ENCODE measurements around the gene IMP4.

DNA sequence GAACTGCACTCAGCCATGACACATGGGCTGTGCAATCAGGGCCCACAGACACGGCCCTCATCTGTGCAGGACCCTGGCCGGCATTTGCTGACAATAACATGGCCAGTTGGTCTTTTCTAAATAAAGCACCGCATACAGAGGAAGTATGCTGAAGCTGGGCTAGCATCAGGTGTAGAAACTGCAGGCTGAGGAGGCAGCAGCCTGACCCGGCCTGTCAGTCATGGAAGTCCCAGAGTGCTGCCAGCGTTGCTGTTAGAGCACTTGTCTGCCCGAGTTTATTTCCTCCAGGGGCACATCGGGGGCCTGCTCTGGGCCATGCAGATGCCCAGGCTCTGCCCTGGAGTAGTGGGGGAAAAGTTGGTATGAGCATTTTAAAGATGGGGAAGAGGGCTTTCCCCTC, 9.0 kb downstream of the IMP4 start:
- no peak for TF ChIP-seq RELA (CRISPR knock-in tag; IDR thresholded peaks at IDR 0.05; ENCODE audit: borderline replicate concordance)
- TF ChIP-seq ZNF121 (CRISPR knock-in tag; IDR thresholded peaks at IDR 0.05): no peak
- no peak for TF ChIP-seq HMGXB4 (CRISPR knock-in tag; IDR thresholded peaks at IDR 0.05)
- TF ChIP-seq NFYB (CRISPR knock-in tag; conservative IDR thresholded peaks at IDR 0.05; ENCODE audit: low read depth): no peak
- TF ChIP-seq, protein P1, sequence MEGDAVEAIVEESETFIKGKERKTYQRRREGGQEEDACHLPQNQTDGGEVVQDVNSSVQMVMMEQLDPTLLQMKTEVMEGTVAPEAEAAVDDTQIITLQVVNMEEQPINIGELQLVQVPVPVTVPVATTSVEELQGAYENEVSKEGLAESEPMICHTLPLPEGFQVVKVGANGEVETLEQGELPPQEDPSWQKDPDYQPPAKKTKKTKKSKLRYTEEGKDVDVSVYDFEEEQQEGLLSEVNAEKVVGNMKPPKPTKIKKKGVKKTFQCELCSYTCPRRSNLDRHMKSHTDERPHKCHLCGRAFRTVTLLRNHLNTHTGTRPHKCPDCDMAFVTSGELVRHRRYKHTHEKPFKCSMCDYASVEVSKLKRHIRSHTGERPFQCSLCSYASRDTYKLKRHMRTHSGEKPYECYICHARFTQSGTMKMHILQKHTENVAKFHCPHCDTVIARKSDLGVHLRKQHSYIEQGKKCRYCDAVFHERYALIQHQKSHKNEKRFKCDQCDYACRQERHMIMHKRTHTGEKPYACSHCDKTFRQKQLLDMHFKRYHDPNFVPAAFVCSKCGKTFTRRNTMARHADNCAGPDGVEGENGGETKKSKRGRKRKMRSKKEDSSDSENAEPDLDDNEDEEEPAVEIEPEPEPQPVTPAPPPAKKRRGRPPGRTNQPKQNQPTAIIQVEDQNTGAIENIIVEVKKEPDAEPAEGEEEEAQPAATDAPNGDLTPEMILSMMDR (IDR thresholded peaks at IDR 0.05): no peak
- no peak for TF ChIP-seq CREM (CRISPR knock-in tag; IDR thresholded peaks at IDR 0.05)
- no peak for TF ChIP-seq CBFB (CRISPR knock-in tag; IDR thresholded peaks at IDR 0.05; ENCODE audit: low read depth)
- TF ChIP-seq, protein P2, sequence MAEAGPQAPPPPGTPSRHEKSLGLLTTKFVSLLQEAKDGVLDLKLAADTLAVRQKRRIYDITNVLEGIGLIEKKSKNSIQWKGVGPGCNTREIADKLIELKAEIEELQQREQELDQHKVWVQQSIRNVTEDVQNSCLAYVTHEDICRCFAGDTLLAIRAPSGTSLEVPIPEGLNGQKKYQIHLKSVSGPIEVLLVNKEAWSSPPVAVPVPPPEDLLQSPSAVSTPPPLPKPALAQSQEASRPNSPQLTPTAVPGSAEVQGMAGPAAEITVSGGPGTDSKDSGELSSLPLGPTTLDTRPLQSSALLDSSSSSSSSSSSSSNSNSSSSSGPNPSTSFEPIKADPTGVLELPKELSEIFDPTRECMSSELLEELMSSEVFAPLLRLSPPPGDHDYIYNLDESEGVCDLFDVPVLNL (CRISPR knock-in tag; IDR thresholded peaks at IDR 0.05; ENCODE audit: borderline replicate concordance, low read depth): no peak
- no peak for TF ChIP-seq JUN (CRISPR knock-in tag; IDR thresholded peaks at IDR 0.05)
- no peak for TF ChIP-seq ZNF396 (CRISPR knock-in tag; IDR thresholded peaks at IDR 0.05; ENCODE audit: borderline replicate concordance)
- TF ChIP-seq PREB (CRISPR knock-in tag; IDR thresholded peaks at IDR 0.05; ENCODE audit: borderline replicate concordance): no peak
- TF ChIP-seq, protein P3, sequence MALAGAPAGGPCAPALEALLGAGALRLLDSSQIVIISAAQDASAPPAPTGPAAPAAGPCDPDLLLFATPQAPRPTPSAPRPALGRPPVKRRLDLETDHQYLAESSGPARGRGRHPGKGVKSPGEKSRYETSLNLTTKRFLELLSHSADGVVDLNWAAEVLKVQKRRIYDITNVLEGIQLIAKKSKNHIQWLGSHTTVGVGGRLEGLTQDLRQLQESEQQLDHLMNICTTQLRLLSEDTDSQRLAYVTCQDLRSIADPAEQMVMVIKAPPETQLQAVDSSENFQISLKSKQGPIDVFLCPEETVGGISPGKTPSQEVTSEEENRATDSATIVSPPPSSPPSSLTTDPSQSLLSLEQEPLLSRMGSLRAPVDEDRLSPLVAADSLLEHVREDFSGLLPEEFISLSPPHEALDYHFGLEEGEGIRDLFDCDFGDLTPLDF (CRISPR knock-in tag; IDR thresholded peaks at IDR 0.05): no peak

All from WTC11 (cell line).